Measurements from ENCODE around the gene MFGE8.

Gene MFGE8

GRCh38 chr15:88918738-88919137, 5.6 kb upstream of the MFGE8 start:
- DNase-seq = no peak

DNA sequence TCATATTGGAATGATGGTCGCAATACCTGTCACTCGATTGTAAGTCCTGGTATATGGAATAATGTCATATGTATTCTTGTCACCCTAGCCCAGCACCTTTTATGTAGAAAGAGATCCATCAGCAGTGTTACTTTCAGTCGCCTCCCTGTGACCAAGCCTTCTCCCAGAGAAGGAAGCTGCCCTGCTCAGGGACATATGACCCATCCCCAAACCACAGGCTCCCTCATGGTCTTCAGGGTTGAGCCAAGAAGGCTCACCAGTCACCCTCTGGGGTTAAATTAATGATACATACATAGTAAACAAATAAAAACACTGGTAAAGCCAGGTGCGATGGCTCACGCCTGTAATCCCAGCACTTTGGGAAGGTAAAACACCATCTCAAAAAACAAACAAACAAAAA, 4.6 kb upstream of the MFGE8 start:
- no peak for DNase-seq

DNA sequence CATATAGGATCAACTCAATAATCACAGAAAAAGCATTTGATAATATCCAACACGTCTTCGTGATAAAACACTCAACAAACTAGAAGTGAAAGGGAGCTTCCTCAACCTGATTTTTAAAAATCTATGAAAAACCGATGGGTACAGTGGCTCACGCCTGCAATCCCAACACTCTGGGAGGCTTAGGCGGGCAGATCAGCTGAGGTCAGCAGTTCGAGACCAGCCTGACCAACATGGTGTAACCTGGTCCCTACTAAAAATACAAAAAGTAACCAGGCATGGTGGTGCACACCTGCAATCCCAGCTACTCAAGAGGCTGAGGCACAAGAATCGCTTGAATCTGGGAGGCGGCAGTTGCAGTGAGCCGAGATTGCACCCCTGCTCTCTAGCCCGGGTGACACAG, 2.2 kb upstream of the MFGE8 start:
- DNase-seq = no peak

DNA sequence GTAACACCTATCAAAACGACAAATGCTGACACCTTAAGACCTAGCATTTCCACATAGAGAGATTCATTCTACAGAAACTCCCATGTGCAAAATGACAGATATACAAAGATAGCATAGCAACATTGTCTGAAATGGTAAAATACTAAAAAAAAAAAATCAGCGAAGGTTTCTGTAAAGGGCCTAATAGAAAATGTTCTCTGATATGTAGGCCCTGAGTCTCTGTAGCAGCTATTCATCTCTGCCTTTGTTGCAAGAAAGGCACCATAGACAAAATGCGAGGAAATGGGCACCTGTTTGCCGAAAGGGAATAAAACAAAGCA, 631 bp upstream of the MFGE8 start:
- no peak for DNase-seq

- DNase-seq = no peak
These were observed 668 bp downstream of the MFGE8 start for GRCh38 chr15:88912500-88912921.

- DNase-seq = no peak
These were observed 1.4 kb downstream of the MFGE8 start for GRCh38 chr15:88911766-88912118.

DNA sequence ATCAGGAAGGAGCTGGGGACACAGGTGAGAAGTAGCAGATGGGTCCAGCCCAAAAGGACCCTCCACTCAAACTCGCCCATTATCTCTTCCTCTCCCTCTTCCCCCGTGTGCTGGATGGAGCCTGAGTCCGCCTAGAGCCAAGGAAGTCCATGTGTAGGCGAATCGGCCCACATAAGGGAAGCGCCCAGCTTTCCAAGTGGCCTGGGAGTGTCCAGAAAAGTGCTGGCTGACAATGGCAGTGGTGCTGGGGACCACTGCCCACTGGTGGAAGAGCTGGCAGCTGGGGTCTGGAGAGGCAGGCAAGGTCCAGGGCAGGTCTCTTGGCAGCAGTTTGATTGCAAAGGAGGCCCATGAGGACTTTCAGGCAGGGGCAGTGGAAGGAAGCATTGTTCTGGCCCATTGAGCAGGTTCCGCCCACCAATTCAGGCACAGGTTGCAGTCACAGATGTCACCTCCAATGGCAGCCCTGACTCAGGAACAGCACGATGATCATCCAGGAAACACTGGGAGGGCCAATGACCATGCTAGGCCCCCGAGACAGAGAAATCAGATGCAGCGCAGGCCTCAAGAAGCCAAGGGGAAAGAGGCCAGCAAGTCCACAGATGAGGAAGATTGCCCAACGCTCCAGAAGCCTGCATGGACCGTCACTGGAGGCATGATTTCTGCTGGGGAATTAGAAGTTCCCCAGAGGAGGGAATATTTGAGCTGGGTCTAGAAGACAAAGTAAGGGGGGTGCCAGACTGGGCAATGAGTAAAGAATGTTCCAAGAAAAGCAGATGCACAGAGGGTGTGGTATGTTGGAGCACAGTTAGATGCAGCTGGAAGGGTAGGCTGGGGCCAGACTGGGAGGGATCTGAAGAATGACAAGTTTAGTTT, 3.0 kb downstream of the MFGE8 start:
- no peak for DNase-seq

GRCh38 chr15:88908697-88909621, 4.2 kb downstream of the MFGE8 start:
- DNase-seq = no peak

DNA sequence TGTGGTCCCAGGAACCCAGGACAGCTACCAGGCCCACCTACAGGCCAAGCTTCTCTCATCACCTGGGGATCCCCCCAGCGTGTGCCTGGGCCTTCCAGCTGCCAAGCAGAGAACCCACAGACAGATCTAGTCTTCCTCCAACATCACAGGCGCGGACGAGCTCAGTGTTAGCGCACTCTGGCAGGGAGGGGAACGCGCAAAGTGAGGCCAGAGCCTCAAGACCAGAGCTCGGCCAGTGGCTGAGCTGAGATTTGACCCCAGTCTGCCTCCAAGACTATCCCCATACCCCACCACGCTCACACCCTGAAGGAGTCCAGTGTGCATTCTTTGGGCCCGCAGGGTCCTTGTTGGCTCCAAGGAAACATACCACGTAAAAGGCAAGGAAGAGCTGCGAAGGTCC, 5.1 kb downstream of the MFGE8 start:
- DNase-seq = no peak

DNA sequence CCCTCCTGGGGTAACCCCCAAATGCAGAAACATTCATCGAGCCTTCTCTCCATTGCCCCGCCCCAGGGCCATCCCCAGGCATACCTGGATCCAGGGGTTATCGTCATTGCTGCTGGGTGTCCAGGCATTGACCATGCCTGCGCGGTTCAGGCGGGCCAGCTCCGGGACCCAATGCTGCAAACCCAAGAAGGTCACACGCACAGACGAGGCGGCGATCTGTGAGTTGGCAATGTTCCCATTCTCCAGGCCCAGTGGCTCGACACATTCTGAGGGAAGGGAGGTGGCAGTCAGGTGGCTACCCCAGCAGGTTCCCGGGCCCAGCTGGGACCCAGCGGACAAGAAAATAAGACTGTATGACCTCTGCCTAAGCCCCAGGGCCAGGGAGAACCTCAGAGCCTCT, 6.1 kb downstream of the MFGE8 start:
- DNase-seq = no peak

DNA sequence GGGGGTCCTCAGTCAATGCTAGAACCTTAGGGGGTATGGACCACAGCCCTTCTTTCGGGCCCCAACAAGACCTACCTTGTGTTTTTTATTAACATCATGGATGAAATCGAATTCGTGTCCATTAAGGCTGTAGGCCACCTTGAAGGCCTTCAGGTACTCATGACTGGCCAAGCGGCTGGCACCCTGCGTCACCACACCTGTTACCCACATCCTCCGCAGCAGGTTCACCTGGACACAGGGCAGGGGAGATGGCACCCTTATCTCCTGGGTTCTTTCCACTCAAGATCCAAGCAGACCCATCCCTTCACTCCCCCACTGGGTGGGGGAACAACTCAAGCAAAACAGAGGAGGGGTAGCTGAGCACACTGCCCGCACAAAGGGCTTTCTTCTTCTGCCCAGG, 6.6 kb downstream of the MFGE8 start:
- DNase-seq = no peak

- DNase-seq = no peak
These were observed 7.0 kb downstream of the MFGE8 start for GRCh38 chr15:88906130-88906529.

DNA sequence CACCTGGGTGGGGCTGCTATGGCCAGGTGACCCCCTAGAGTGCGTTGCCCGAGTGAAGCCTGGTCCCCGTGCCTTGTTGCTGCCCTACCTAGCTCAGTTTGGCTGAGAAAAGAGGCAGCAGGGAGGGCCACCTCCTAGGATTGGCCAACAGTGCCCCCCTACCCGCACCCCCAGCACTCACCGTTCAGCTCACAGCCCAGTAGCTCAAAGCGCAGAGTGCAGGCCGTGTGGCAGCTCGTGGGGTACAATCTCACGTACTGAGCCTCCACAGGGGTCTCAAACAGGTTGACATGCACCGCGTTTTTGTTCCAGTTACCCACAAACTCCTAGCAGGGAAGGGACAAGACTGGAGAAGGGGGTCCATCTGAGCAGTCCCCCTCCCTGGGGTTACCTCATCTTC, 7.6 kb downstream of the MFGE8 start:
- no peak for DNase-seq

- peak; percentile 77 for DNase-seq
These were observed 8.4 kb downstream of the MFGE8 start for GRCh38 chr15:88904624-88905327.

- no peak for DNase-seq
These were observed 8.9 kb downstream of the MFGE8 start for GRCh38 chr15:88904257-88904623.

- DNase-seq = no peak
These were observed 10.3 kb downstream of the MFGE8 start for GRCh38 chr15:88902846-88903245.

GRCh38 chr15:88902221-88902835, 10.9 kb downstream of the MFGE8 start:
- no peak for DNase-seq

GRCh38 chr15:88901508-88902220, 11.5 kb downstream of the MFGE8 start:
- no peak for DNase-seq

- no peak for DNase-seq
These were observed 12.2 kb downstream of the MFGE8 start for GRCh38 chr15:88900982-88901418.

DNA sequence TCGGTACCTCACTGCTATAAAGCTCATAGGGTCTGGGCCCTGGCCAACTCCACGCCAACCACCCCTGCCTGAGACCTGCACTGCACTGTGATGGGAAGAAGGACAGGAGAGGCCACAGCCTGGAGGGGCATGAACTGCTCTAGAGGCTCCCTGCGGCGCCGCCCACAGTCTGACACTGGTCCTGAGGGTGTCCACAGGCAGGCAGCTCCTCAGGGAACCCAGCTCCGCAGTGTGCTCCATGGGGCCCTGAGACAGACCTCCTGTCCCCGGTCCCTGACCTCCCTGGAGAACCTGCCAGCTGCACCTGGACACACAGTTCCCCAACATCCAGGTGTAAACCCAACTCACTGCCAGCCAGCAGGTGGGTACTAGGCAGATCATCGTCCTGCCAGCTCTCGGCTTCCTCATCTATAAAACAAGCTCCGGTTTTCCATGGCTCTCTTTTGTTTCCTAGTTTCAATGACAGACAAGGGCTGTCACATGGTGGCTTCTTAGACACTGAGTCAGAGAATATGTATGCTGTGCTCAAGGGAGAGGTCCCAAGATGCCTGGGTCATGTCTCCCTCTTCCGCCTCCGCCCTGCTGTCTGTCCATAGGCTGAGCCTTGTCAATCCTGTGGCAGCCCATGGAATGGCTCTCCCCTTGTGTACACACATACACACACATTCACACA, 12.7 kb downstream of the MFGE8 start:
- no peak for DNase-seq

- no peak for DNase-seq
These were observed 13.9 kb downstream of the MFGE8 start for GRCh38 chr15:88899251-88899650.

GRCh38 chr15:88898736-88899135, 14.4 kb downstream of the MFGE8 start:
- DNase-seq = no peak

Measured in left hindlimb (tissue), 1 donor.